ENCODE results near the gene DHRS11. TPM values are rescaled to one million over a fixed set of nuclear protein-coding genes. Genes with fewer than 3 reads are reported as not detected.

The DHRS11 gene
- total RNA-seq, 4 donors from 2014 or later, result 10.5 to 19.7 (median 16.9) TPM

DNA sequence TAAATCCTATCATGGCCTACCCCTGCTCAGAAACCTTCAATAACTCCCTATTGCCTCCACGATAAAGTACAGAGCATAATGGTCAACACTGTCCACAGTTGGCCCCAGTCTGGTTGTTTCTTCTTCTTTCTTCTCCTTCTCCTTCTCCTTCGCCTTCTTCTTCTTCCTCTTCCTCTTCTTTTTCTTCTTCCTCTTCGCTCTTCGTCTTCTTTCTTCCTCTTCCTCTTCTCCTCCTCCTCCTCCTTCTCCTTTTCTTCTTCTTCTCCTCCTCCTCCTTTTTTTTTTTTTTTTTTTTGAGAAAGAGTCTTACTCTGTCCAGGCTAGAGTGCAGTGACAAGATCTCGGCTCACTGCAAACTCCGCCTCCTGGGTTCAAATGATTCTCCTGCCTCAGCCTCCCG lies 33.5 kb downstream of the DHRS11 start:
- no peaks in the 10 kb centered on the region for H3K36me3 ChIP-seq
- H3K27me3 ChIP-seq, result no peaks in the 10 kb centered on the region
- peaks cover 4% of the 10 kb centered on the region for H3K4me1 ChIP-seq
- TF ChIP-seq POLR2AphosphoS5 (IDR thresholded peaks at IDR 0.05) (no peak), POLR2A (IDR thresholded peaks at IDR 0.05) (no peak), EP300 (IDR thresholded peaks at IDR 0.05) (no peak)
- TF ChIP-seq, protein P1, sequence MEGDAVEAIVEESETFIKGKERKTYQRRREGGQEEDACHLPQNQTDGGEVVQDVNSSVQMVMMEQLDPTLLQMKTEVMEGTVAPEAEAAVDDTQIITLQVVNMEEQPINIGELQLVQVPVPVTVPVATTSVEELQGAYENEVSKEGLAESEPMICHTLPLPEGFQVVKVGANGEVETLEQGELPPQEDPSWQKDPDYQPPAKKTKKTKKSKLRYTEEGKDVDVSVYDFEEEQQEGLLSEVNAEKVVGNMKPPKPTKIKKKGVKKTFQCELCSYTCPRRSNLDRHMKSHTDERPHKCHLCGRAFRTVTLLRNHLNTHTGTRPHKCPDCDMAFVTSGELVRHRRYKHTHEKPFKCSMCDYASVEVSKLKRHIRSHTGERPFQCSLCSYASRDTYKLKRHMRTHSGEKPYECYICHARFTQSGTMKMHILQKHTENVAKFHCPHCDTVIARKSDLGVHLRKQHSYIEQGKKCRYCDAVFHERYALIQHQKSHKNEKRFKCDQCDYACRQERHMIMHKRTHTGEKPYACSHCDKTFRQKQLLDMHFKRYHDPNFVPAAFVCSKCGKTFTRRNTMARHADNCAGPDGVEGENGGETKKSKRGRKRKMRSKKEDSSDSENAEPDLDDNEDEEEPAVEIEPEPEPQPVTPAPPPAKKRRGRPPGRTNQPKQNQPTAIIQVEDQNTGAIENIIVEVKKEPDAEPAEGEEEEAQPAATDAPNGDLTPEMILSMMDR (IDR thresholded peaks at IDR 0.05), result no peak
- no peak overlapping the region for H3K4me3 ChIP-seq
- no peaks in the 10 kb centered on the region for H3K9me3 ChIP-seq
- H3K27ac ChIP-seq, result no peak overlapping the region
- DNase-seq (ENCODE audit: low spot score in 2 of 2), result no peak
- 87% methylated on average over 7 of the region's 7 CpGs for WGBS

DNA sequence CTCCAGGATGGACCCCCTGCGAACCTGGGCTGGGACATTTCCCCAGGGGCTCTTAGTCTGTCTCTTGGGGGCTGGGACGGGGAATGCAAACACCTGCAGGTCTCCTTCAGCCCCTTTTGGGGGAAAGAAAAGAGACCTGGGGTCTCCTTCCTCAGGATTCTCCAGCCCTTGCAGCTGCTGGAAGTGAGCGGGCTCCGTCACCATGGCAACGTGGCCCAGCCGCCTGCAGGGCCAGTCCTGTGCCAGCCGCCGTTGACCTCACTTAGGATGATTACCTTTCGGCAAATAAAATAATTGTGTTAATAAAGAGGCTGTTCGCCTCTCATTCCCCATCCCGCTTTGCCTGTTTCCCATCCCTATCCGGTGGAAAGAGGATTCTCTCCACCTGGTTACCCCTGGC lies 35.4 kb downstream of the DHRS11 start:
- H3K9me3 ChIP-seq, result no peaks in the 10 kb centered on the region
- H3K4me1 ChIP-seq, result peaks cover 4% of the 10 kb centered on the region
- no peaks in the 10 kb centered on the region for H3K36me3 ChIP-seq
- H3K4me3 ChIP-seq, result no peak overlapping the region
- TF ChIP-seq POLR2AphosphoS5 (IDR thresholded peaks at IDR 0.05) (no peak), EP300 (IDR thresholded peaks at IDR 0.05) (no peak), POLR2A (IDR thresholded peaks at IDR 0.05) (no peak)
- TF ChIP-seq, protein P1 (IDR thresholded peaks at IDR 0.05), result no peak
- no peak for DNase-seq (ENCODE audit: low spot score in 2 of 2)
- peaks cover 4% of the 10 kb centered on the region for H3K27me3 ChIP-seq
- H3K27ac ChIP-seq, result no peak overlapping the region
- 78% methylated on average over 12 of the region's 12 CpGs for WGBS

DNA sequence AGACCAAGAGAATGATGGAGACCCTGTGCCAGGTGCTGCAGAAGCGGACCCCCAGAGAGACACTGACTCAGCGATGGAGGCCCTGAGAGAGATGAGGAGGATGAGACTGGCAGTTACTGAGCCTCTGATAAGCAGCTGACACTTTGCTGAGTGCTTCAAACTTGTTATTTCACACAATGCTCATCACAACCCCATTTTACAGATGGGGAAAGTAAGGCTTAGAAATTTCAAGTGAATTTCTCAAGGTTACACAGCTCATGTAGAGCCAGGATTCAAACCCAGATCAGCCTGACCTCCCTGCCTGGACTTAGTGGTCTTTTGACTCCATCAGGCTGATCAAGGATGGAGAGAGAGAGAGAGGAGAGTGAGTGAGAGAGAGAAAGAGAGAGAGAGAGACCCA lies 36.9 kb downstream of the DHRS11 start:
- 94% methylated on average over 2 of the region's 2 CpGs for WGBS

DNA sequence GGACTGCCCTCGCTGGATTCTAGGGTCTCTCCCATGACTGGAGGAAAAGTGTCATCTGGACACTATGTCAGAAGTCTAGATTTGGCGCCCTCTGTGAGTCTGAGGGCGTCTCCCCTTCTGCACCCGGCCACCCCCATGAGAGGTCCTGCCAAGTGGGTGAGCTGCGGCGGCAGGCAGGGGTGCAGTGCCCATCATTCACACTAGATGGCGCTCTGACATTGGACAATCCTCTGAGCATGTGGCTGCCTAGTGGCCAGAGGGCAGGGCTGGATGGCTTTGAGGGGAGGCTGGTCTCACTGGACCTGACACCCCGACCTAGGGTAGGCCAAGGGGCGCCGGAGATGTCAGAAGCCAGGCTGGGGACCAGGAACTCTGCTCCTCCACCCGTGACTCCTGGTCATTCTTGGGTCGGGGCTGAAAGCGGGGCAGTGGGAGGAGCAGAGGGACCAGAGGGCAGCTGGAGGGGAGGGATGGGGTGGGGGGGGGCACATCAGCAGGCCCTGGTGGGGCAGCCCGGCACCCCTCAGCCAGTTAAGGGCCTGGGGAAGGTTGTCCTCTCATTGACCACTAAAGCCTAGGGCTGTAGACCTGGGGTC lies 37.7 kb downstream of the DHRS11 start:
- Histone ChIP-seq H3K36me3 (no peaks in the 10 kb centered on the region), H3K4me3 (no peak overlapping the region), H3K4me1 (peaks cover 4% of the 10 kb centered on the region), H3K27ac (no peak overlapping the region), H3K9me3 (no peaks in the 10 kb centered on the region), H3K27me3 (peaks cover 17% of the 10 kb centered on the region)
- WGBS, result 26% methylated on average over 5 of the region's 14 CpGs
- TF ChIP-seq, protein P1 (IDR thresholded peaks at IDR 0.05), result peak; percentile 88 to 98
- TF ChIP-seq EP300 (IDR thresholded peaks at IDR 0.05), result no peak
- peak; percentile 77 to 84 for DNase-seq (ENCODE audit: low spot score in 2 of 2)

More for the DNA sequence above, 36.9 kb downstream of the DHRS11 start:
- TF ChIP-seq, protein P1 (IDR thresholded peaks at IDR 0.05), result no peak
- TF ChIP-seq POLR2AphosphoS5 (IDR thresholded peaks at IDR 0.05), result no peak
- no peak for DNase-seq (ENCODE audit: low spot score in 2 of 2)
- Histone ChIP-seq H3K27ac (no peak overlapping the region), H3K36me3 (no peaks in the 10 kb centered on the region), H3K27me3 (peaks cover 14% of the 10 kb centered on the region), H3K4me1 (peaks cover 4% of the 10 kb centered on the region), H3K9me3 (no peaks in the 10 kb centered on the region), H3K4me3 (no peak overlapping the region)

DNA sequence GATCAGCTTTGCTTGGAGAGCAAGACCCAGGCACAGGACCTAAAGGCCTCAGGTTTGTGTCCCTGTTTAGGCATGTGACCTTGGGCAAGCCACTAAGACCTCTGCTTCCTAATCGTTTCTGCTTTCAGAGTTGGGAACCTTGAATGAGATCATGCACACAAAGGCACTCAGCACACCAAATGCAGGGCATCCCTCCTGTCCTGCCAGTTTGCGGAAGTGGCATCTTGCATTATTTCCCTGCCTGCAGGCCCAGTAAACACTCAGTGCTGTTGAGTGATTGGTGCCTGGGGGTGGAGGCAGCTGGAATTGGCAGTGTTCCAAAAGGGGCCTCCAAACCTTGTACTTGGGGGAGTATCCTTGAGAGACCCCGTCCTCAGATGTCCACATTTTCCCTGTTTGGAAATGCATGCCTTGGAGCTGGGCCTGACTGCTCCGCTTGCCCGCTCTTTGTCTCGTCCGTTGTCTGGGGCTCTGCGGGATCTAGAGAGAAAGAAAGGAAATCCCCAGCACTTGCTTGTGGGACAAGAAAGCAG lies 38.4 kb downstream of the DHRS11 start:
- Histone ChIP-seq H3K4me3 (no peak overlapping the region), H3K36me3 (no peaks in the 10 kb centered on the region), H3K9me3 (no peaks in the 10 kb centered on the region), H3K27ac (no peak overlapping the region), H3K4me1 (peaks cover 4% of the 10 kb centered on the region), H3K27me3 (peaks cover 17% of the 10 kb centered on the region)
- DNase-seq (ENCODE audit: low spot score in 2 of 2), result no peak
- TF ChIP-seq POLR2A (IDR thresholded peaks at IDR 0.05), result no peak
- TF ChIP-seq, protein P1 (IDR thresholded peaks at IDR 0.05), result no peak
- TF ChIP-seq EP300 (IDR thresholded peaks at IDR 0.05), result no peak
- no peak for TF ChIP-seq POLR2AphosphoS5 (IDR thresholded peaks at IDR 0.05)
- WGBS, result 81% methylated on average over 8 of the region's 8 CpGs
